HEK293 (cell line): ENCODE results near the gene MACF1.

Experiments used
- HIC1 ChIP-seq: fragments of 450-650 bp; formaldehyde crosslinking; IDR thresholded peaks from 2 replicates; pipeline ENCODE4 v1.5.1; 2016; ENCODE audit warnings: missing biosample characterization, missing genetic modification characterization
- PRDM2 ChIP-seq: fragments of 450-650 bp; formaldehyde crosslinking; IDR thresholded peaks from 2 replicates; pipeline ENCODE4 v1.5.1; 2016; ENCODE audit warnings: missing biosample characterization, missing genetic modification characterization, borderline replicate concordance
- REPIN1 ChIP-seq: fragments of 450-650 bp; formaldehyde crosslinking; IDR thresholded peaks from 2 replicates; pipeline ENCODE4 v1.5.1; 2017; ENCODE audit warnings: missing biosample characterization, missing genetic modification characterization, low read depth
- ZNF645 ChIP-seq: fragments of 450-650 bp; formaldehyde crosslinking; IDR thresholded peaks from 2 replicates; pipeline ENCODE4; 2016; ENCODE audit warnings: missing biosample characterization, missing genetic modification characterization
- ZNF670 ChIP-seq: fragments of 450-650 bp; formaldehyde crosslinking; IDR thresholded peaks from 2 replicates; pipeline ENCODE4 v1.5.1; 2016; ENCODE audit warnings: missing biosample characterization, missing genetic modification characterization, low read depth
- TF ChIP-seq, protein P1 (sequence below): fragments of 450-650 bp; formaldehyde crosslinking; IDR thresholded peaks from 2 replicates; pipeline ENCODE4 v1.5.1; 2016; ENCODE audit warnings: missing biosample characterization, missing genetic modification characterization
- TF ChIP-seq, protein P2 (sequence below): fragments of 450-650 bp; formaldehyde crosslinking; IDR thresholded peaks from 2 replicates; pipeline ENCODE4 v1.5.1; 2016; ENCODE audit warnings: missing biosample characterization, missing genetic modification characterization, borderline replicate concordance

GRCh38 chr1:39415553-39415952, 211.1 kb downstream of the MACF1 start:
- TF ChIP-seq HIC1 (tag by site-specific recombination) (no peak), PRDM2 (tag by site-specific recombination) (no peak), REPIN1 (tag by site-specific recombination) (no peak), ZNF670 (no peak), ZNF645 (tag by site-specific recombination) (no peak)
- TF ChIP-seq, protein P1, sequence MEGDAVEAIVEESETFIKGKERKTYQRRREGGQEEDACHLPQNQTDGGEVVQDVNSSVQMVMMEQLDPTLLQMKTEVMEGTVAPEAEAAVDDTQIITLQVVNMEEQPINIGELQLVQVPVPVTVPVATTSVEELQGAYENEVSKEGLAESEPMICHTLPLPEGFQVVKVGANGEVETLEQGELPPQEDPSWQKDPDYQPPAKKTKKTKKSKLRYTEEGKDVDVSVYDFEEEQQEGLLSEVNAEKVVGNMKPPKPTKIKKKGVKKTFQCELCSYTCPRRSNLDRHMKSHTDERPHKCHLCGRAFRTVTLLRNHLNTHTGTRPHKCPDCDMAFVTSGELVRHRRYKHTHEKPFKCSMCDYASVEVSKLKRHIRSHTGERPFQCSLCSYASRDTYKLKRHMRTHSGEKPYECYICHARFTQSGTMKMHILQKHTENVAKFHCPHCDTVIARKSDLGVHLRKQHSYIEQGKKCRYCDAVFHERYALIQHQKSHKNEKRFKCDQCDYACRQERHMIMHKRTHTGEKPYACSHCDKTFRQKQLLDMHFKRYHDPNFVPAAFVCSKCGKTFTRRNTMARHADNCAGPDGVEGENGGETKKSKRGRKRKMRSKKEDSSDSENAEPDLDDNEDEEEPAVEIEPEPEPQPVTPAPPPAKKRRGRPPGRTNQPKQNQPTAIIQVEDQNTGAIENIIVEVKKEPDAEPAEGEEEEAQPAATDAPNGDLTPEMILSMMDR (tag by site-specific recombination), result no peak
- TF ChIP-seq, protein P2, sequence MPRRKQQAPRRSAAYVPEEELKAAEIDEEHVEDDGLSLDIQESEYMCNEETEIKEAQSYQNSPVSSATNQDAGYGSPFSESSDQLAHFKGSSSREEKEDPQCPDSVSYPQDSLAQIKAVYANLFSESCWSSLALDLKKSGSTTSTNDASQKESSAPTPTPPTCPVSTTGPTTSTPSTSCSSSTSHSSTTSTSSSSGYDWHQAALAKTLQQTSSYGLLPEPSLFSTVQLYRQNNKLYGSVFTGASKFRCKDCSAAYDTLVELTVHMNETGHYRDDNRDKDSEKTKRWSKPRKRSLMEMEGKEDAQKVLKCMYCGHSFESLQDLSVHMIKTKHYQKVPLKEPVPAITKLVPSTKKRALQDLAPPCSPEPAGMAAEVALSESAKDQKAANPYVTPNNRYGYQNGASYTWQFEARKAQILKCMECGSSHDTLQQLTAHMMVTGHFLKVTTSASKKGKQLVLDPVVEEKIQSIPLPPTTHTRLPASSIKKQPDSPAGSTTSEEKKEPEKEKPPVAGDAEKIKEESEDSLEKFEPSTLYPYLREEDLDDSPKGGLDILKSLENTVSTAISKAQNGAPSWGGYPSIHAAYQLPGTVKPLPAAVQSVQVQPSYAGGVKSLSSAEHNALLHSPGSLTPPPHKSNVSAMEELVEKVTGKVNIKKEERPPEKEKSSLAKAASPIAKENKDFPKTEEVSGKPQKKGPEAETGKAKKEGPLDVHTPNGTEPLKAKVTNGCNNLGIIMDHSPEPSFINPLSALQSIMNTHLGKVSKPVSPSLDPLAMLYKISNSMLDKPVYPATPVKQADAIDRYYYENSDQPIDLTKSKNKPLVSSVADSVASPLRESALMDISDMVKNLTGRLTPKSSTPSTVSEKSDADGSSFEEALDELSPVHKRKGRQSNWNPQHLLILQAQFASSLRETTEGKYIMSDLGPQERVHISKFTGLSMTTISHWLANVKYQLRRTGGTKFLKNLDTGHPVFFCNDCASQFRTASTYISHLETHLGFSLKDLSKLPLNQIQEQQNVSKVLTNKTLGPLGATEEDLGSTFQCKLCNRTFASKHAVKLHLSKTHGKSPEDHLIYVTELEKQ (tag by site-specific recombination), result no peak
